ENCODE measurements around the gene MLXIPL.
"Not testable (repeated sequence)": the region's sequence is repeated elsewhere in the genome, so short reads cannot be mapped to it uniquely, and the experiment has no call there.

The MLXIPL gene

DNA sequence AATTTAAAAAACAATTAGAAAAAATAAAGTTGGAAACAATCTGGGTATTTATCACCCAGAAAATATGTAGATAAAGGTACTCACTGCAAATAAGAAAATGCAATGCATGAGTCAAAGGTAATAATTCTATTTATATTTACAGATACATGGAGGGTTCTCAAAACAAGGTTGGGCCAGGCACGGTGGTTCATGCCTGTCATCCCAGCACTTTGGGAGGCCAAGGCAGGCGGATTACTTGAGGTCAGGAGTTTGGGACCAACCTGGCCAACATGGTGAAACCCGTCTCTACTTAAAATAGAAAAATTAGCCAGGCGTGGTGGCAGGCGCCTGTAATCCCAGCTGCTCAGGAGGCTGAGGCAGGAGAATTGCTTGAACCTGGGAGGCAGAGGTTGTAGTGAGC, 74.2 kb downstream of the MLXIPL start:
- not testable (repeated sequence) for DNase-seq (ENCODE audit: low read depth, low spot score)

DNA sequence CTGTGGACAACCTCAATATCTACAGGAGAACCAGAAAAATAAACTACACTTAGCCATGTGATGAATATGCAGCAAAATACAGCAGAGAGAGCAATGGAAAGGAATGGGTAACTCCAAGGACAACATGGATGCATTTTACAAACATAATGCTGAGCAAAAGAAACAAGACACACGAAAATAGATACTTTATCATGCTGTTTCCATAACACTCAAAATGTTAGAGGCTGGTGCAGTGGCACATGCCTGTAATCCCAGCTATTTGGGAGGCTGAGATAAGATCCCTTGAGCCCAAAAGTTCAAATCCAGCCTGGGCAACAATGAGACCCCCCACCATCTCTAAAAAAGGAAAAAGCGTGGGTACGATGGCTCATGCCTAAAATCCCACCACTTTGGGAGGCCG, 75.1 kb downstream of the MLXIPL start:
- no peak for DNase-seq (ENCODE audit: low read depth, low spot score)

DNA sequence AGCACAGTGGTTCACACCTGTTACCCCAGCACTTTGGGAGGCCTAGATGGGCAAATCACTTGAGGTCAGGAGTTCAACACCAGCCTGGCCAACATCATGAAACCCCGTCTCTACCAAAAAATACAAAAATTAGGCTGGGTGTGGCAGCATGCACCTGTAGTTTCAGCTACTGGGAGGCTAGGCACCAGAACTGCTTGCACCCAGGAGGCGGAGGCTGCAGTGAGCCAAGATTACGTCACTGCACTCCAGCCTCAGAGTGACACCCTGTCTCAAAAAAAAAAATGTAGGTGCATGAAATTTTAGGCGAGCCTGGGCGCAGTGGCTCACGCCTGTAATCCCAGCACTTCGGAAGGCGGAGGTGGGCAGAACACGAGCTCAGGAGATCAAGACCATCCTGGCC, 76.5 kb downstream of the MLXIPL start:
- DNase-seq (ENCODE audit: low read depth, low spot score) = no peak

DNA sequence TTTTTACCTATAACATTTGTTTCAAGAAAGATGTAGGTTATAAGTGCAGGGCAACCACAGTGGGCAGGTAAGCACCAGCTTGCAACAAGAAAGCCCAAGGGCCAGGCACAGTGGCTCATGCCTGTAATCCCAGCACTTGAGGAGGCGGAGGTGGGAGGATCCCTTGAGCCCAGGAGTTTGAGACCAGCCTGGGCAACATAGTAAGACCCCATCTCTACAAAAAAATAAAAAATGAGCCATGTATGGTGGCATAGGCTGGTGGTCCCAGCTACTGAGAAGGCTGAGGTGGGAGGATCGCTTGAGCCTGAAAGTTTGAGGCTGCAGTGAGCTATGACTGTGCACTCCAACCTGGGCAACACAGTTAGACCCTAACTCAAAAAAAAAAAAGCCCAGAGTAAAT, 79.6 kb downstream of the MLXIPL start:
- DNase-seq (ENCODE audit: low read depth, low spot score) = no peak

All from ELF-1 (cell line).